ENCODE results near the gene ACTA2.

GRCh38 chr10:88908194-88908593, 44.4 kb downstream of the ACTA2 start:
- TF ChIP-seq CTCF (IDR thresholded peaks at IDR 0.05; ENCODE audit: insufficient read depth, low read length, poor library complexity, severe bottlenecking) (no peak), EZH2phosphoT487 (conservative IDR thresholded peaks at IDR 0.05; ENCODE audit: low read length) (no peak)
